ENCODE data around the gene CD44. TPM values are rescaled to one million over a fixed set of nuclear protein-coding genes. Genes with fewer than 3 reads are reported as not detected.

The CD44 gene
- total RNA-seq, 1 experiment from 2014 or later: 15.9 TPM

- Histone ChIP-seq H3K27me3 (replicated peaks; ENCODE audit: insufficient read depth, low read depth, low read length, poor library complexity) (peaks cover 2% of the 10 kb centered on the region), H3K27ac (ENCODE audit: low read depth, low read length, poor library complexity, severe bottlenecking) (no peak overlapping the region), H3K4me1 (ENCODE audit: insufficient read depth, low read length, poor library complexity, severe bottlenecking) (no peaks in the 10 kb centered on the region), H3K36me3 (ENCODE audit: insufficient read depth, low read length, poor library complexity, severe bottlenecking) (no peaks in the 10 kb centered on the region), H3K4me3 (ENCODE audit: low read depth, low read length, poor library complexity, severe bottlenecking) (no peak overlapping the region), H3K9me3 (ENCODE audit: low read depth, low read length, poor library complexity, severe bottlenecking) (no peaks in the 10 kb centered on the region)
- CTCF ChIA-PET: no interaction called here
- TF ChIP-seq CTCF (conservative IDR thresholded peaks at IDR 0.05; ENCODE audit: low read depth, low read length) (no peak), EZH2 (IDR thresholded peaks at IDR 0.05; ENCODE audit: borderline replicate concordance, low read depth, low read length, poor library complexity, severe bottlenecking) (no peak)
- intact Hi-C loops (cut with micrococcal nuclease; ENCODE audit: unreplicated experiment): no loop called here
- BruUV-seq (replicated peaks): no TSS peak
- peak; percentile 29 for DNase-seq (ENCODE audit: low spot score)
- POLR2A ChIA-PET (ENCODE audit: low non-redundant PET): no interaction called here
Measured at GRCh38 chr11:35099278-35100012, 39.5 kb upstream of the CD44 start.

GRCh38 chr11:35100013-35100383, 39.0 kb upstream of the CD44 start:
- peaks cover 2% of the 10 kb centered on the region for H3K27me3 ChIP-seq (replicated peaks; ENCODE audit: insufficient read depth, low read depth, low read length, poor library complexity)
- no peak overlapping the region for H3K4me3 ChIP-seq (ENCODE audit: low read depth, low read length, poor library complexity, severe bottlenecking)
- intact Hi-C loops (cut with micrococcal nuclease; ENCODE audit: unreplicated experiment): no loop called here
- no peaks in the 10 kb centered on the region for H3K4me1 ChIP-seq (ENCODE audit: insufficient read depth, low read length, poor library complexity, severe bottlenecking)
- no peaks in the 10 kb centered on the region for H3K36me3 ChIP-seq (ENCODE audit: insufficient read depth, low read length, poor library complexity, severe bottlenecking)
- TF ChIP-seq EZH2 (IDR thresholded peaks at IDR 0.05; ENCODE audit: borderline replicate concordance, low read depth, low read length, poor library complexity, severe bottlenecking): no peak
- no peak for TF ChIP-seq CTCF (conservative IDR thresholded peaks at IDR 0.05; ENCODE audit: low read depth, low read length)
- ChIA-PET CTCF (no interaction called here), POLR2A (ENCODE audit: low non-redundant PET) (no interaction called here)
- H3K9me3 ChIP-seq (ENCODE audit: low read depth, low read length, poor library complexity, severe bottlenecking): no peaks in the 10 kb centered on the region
- H3K27ac ChIP-seq (ENCODE audit: low read depth, low read length, poor library complexity, severe bottlenecking): no peak overlapping the region
- no peak for DNase-seq (ENCODE audit: low spot score)
- BruUV-seq (replicated peaks): no TSS peak

DNA sequence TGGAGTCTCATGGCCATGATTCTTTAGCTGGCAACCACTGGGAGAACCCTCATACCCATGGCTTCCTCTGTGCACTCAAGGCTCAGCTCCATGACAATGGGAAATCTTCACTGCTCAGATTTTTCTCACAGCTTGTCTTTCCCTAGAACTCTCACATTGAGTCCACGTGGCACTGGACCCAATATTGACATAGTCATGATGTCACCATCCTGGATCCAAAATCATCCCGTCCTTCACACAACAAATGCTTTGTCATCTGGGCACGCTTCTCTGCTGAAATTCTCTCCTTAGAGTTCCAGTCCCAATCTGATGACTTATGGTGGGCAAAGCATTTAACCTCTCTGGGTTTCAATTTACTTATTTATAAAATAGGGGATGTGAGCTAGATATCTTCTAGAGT, 37.7 kb upstream of the CD44 start:
- Histone ChIP-seq H3K27ac (ENCODE audit: low read depth, low read length, poor library complexity, severe bottlenecking) (no peak overlapping the region), H3K27me3 (replicated peaks; ENCODE audit: insufficient read depth, low read depth, low read length, poor library complexity) (peaks cover 2% of the 10 kb centered on the region), H3K4me1 (ENCODE audit: insufficient read depth, low read length, poor library complexity, severe bottlenecking) (no peaks in the 10 kb centered on the region), H3K36me3 (ENCODE audit: insufficient read depth, low read length, poor library complexity, severe bottlenecking) (no peaks in the 10 kb centered on the region), H3K4me3 (ENCODE audit: low read depth, low read length, poor library complexity, severe bottlenecking) (no peak overlapping the region), H3K9me3 (ENCODE audit: low read depth, low read length, poor library complexity, severe bottlenecking) (no peaks in the 10 kb centered on the region)
- ChIA-PET POLR2A (ENCODE audit: low non-redundant PET) (no interaction called here), CTCF (no interaction called here)
- TF ChIP-seq EZH2 (IDR thresholded peaks at IDR 0.05; ENCODE audit: borderline replicate concordance, low read depth, low read length, poor library complexity, severe bottlenecking) (no peak), CTCF (conservative IDR thresholded peaks at IDR 0.05; ENCODE audit: low read depth, low read length) (no peak)
- no peak for DNase-seq (ENCODE audit: low spot score)
- no TSS peak for BruUV-seq (replicated peaks)
- intact Hi-C loops (cut with micrococcal nuclease; ENCODE audit: unreplicated experiment): no loop called here

Measured in A673 (cell line).